Right ventricle myocardium inferior (tissue), 1 donor: ENCODE measurements around the gene SEPTIN8. TPM values are rescaled to one million over a fixed set of nuclear protein-coding genes. Genes with fewer than 3 reads are reported as not detected.

Experiments
- ATAC-seq: fragments of 200-7000 bp; cut with Tn5 transposase; one replicate; pipeline ENCODE4 v1.9.1; 2020; ENCODE audit warnings: mild to moderate bottlenecking, moderate library complexity
- DNase-seq: peaks from one replicate; pipeline ENCODE4 v3.0.0; 2021; ENCODE audit errors: missing footprints
- intact Hi-C: fragments of 100-400 bp; cut with DNase I; formaldehyde crosslinking; loops from one replicate; pipeline ENCODE4 v1.11.0; 2022
- total RNA-seq: library from RNA; stranded (reverse); fragmentation: NEBNext Ultra II Directional; extraction: Animal tissue kit (Norgen Biotek cat#: 25700); gene quantifications from one replicate; pipeline ENCODE4 v1.2.1, GENCODE V29; 2021
- donor health status: DM: no; HTN: yes; CAD: no; lungs with severe emphysema.

Gene SEPTIN8
- total RNA-seq, 1 donor from 2014 or later, result 28.5 TPM

- intact Hi-C loops, result no loop called here
- no peak for ATAC-seq
- DNase-seq, result no peak
Observed at GRCh38 chr5:132773114-132773513, 3.9 kb downstream of the SEPTIN8 start.

- DNase-seq (no peak), ATAC-seq (no peak)
- intact Hi-C loops, result no loop called here
Observed at GRCh38 chr5:132772291-132773070, 4.6 kb downstream of the SEPTIN8 start.

DNA sequence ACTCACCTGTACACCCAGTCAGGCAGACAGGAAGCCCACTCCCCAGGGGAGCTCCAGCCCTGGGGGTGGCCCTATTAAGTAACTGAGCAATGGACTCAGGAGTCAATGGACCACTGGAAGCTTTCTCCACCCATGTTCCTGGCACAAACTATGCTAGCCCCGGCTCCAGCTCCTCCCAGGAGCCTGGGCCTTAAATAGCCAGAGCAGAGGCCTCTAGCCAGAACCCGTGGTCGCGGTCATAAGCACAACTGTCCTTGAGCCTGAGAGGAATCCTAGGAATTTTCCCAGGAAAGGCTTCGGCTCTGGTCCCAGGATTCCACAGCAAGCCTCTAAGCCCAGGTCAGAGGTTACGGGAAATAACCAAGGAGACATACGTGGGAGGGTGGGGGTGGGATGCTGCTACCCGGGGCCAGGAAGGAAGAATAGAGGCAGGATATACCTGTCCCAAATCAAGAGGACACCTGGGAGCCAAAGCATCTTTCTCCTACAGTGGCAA is 5.5 kb downstream of the SEPTIN8 start:
- peak; percentile 47 for ATAC-seq
- DNase-seq, result peak; percentile 71
- intact Hi-C loops, result no loop called here

GRCh38 chr5:132770476-132771159 is 6.4 kb downstream of the SEPTIN8 start:
- ATAC-seq (no peak), DNase-seq (peak; percentile 45)
- intact Hi-C loops, result no loop called here

DNA sequence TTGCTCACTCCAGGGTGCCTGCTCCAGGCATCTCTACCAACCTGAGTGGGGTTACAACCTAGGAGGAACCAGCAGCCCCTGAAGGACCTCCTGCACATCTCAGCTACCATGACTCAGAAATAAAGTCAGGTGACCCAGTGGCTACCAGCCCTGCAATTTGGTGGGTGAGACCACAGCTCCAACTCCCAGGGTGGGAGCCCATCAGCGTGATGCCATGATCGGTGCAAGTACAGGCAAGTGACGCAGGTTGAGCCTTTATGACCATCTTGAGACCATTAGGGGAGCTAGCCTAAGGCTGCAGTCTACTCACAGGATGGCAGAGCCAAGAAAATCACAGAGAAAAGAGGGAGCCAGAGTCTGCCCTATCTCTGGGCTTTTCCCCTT is 8.6 kb downstream of the SEPTIN8 start:
- peak; percentile 45 for DNase-seq
- intact Hi-C loops, result no loop called here

GRCh38 chr5:132767150-132767549 is 9.9 kb downstream of the SEPTIN8 start:
- ATAC-seq (no peak), DNase-seq (peak; percentile 71)
- intact Hi-C loops, result no loop called here

More for the DNA sequence above, 8.6 kb downstream of the SEPTIN8 start:
- ATAC-seq, result no peak

DNA sequence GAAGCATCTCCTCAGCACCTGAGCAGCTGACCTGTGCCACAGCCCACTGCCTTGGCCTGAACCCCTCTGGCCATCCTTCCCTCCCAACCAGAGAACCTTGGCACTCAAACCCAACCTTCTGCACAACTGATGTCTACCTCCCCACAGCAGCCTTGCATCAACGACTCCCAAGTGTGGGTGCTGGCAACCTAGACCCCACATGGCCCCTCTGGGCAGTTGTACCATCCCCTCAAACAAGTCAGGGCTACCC is 10.3 kb downstream of the SEPTIN8 start:
- intact Hi-C loops, result no loop called here
- ATAC-seq (no peak), DNase-seq (no peak)

DNA sequence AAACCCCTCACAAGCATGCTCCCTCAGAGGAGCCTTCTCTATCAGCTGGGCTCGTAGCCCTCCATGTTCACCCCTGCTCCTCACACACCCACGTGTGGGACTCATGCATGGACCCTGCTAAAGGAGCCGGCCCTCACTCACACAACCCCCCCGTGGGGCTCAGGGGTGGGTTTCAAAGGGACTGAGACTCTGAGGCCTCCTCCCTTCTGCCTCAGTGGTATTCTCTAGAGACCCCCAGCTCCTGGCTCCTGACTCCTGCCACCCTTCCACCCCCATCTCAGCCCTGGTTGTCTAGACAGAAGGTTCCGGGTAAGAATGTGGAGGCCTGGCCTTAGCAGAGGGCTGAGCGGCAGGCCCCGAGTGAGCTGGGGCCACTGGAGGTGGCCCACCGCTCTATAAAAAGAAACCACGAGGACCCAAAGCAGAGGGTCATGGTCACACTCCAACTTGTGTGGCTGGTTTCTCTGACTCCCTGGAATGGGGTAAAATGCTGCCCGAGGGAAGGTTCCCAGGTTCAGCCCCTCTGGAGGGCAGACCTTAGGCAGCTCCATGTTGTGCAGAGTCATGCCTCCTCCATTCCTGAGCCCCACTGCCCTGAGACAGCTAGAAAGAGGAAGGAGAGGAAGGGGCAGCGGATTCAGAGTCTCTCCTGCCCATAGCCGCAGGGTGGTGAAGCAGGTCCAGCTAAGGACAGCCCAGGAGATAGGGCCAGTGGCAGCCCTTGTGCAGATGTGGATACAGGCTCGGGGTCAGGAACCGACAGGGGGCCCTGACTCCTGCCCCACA is 10.8 kb downstream of the SEPTIN8 start:
- no peak for ATAC-seq
- DNase-seq, result peak; percentile 45
- intact Hi-C loops, result no loop called here

DNA sequence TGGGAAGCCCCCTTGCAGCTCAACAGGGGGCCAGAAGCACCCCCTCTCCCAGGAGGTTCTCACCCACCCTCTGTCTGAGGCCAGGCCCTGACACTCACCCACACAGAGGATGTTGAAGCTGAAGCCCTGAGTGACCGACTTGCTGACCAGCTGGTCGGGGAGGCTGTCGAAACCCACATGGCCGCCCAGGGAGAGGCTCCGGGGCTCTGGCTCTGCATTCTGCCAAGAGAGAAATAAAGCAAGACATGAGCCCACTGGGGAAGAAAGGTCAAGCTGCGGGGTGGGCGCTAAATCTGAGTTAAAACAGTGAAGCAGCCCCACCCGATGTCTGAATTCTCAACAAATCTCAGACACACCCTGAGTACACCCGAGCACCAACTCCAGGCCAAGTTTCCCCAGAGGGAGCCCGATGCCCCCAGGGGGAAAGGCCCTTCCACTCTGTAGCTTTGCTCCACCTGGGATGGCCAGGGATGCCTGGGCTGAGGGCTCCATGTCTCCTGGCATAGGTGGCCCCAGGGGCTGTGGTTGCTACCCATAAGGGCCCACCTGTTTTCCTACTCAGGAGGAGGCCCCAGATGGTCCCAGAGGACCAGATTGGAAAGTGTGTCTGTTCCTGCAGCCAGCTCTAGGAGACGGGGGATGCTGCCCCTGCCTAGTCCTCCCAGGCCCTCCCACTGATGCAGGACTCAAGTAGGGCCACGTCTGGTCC is 11.6 kb downstream of the SEPTIN8 start:
- DNase-seq (peak; percentile 60), ATAC-seq (peak; percentile 42)
- intact Hi-C loops, result no loop called here

- ATAC-seq, result no peak
Observed at GRCh38 chr5:132764671-132765238, 12.3 kb downstream of the SEPTIN8 start.

DNA sequence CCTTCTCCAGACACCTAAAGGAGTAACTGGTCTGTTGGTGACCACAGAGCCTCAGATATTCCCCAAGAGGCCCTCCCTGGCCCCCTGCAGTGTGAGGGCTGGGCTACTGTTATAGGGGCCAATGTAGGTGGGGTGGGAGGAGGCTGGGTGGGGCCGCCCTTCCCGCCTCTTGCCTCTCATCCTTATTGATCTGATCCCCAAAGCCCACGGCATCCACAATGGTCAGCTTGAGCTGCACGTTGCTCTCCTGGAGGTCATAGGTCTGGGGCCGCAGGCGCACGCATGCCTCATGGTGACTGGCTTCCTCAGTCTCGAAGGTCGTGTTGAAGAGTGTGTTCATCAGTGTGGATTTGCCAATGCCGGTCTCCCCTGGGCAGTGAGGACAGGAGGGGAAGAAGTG is 13.0 kb downstream of the SEPTIN8 start:
- no peak for ATAC-seq
- intact Hi-C loops, result no loop called here
- DNase-seq, result peak; percentile 65

More at GRCh38 chr5:132764671-132765238, 12.3 kb downstream of the SEPTIN8 start:
- intact Hi-C loops, result no loop called here
- peak; percentile 30 for DNase-seq

- intact Hi-C loops, result no loop called here
- no peak for ATAC-seq
- DNase-seq, result peak; percentile 34
Observed at GRCh38 chr5:132763181-132764036, 13.6 kb downstream of the SEPTIN8 start.

DNA sequence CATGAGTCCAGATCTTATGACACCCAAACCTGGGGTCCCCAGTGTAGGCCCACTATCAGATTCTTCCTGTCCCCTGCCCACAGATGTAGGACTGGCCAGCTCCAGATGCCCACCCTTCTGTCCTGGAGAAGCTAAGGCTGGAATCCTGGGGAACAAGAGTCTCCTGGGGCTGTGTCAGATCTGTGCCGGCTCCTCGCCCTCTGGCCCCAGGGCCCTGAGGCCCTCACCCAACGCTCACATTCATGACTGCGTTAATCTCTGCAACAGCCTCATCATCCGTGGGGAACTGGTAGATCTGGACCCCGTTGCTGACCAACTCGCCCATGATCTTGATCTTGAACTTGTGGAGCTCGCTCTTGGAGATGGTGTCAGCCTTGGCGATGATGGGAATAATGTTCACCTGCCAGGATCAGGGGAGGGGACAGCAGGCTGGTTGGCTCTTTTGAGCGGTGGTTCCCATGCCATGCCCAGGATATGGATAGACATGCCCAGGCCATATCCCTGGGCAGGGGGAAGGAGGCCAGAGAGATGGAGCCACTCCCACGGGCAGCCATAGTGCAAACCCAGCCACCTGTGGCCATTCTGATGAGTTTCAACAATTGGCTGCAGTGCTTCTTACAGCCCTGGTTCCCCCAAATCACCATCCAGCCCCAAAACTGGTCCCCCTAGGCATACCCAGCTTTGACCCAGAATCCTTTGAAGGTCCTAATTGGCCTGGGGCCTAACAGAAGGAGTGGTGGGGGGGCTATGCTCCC is 14.6 kb downstream of the SEPTIN8 start:
- no peak for DNase-seq
- intact Hi-C loops, result no loop called here
- ATAC-seq, result no peak

GRCh38 chr5:132761321-132762240 is 15.5 kb downstream of the SEPTIN8 start:
- no peak for ATAC-seq
- intact Hi-C loops, result no loop called here
- peak; percentile 60 for DNase-seq

DNA sequence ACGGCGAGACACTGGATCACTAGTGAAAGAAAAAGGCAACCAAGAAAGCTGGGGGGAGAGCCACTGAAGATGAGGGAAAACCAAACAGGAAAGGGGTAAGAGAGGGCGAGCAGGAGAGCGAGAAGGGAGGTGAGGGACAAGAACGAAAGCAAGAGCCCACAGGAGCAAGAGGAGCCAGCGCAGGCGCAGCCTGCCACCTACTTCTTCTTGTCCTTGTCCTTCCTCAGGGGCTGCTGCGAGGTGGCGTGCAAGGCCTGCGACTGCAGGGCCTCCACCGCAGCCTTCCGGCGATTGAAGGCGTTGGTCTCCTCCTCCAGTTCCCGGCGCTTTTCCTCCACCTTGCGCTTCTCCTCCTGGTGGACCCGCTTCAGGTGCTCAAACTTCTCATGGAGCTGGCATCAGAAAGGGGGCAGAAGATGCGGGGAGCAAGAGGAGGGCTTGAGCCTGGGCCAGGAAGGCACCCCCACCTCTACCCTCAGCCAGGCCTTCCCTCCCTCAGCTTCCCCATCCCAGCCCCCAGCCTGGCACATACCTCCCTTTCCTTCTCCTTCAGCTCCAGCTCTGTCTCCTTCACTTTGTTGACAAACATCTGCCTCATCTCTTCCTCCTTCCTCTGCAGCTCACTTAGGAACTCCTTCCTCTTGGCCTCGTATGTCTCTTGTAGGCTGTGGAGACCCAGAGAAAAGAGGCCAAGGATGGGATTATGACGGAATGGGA is 16.3 kb downstream of the SEPTIN8 start:
- ATAC-seq (no peak), DNase-seq (peak; percentile 59)
- intact Hi-C loops, result no loop called here

DNA sequence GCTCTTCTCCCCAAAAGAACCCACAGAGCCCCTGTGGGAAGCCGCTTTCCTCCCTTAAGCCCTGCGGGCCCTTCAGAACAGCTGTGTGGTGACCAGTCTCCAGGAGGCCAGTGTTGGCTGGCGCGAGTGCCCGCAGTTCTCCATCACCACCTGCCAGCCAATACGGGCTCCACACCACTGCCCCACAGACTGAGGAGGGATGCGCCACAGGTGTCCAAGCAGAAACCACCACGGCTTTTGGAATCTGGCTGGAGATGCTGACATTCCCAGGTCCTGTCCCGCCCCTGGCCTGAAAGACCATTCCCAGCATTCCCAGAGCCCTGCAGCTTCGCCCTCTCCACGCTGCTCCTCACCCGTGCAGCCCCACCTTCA is 17.0 kb downstream of the SEPTIN8 start:
- intact Hi-C loops, result no loop called here
- peak; percentile 37 for DNase-seq
- ATAC-seq, result no peak
